Osteoblast (primary cell): ENCODE results near the gene PHACTR2. TPM values are rescaled to one million over a fixed set of nuclear protein-coding genes. Genes with fewer than 3 reads are reported as not detected.

Source experiments
- DNase-seq: peaks from one replicate; pipeline ENCODE4 v3.0.0; 2011; ENCODE audit warnings: low spot score, mixed read lengths; ENCODE audit not compliant: insufficient read length; ENCODE audit errors: missing footprints
- H2AFZ ChIP-seq: 2 replicates; pipeline ENCODE4 v1.6.0; 2011; ENCODE audit warnings: mild to moderate bottlenecking, low read length
- H3K27ac ChIP-seq: 2 replicates; pipeline ENCODE4 v1.5.1; 2011; ENCODE audit warnings: mild to moderate bottlenecking, low read depth, low read length, moderate library complexity
- H3K27me3 ChIP-seq: 2 replicates; pipeline ENCODE4 v1.6.0; 2012; ENCODE audit warnings: mild to moderate bottlenecking, control low read depth, inconsistent platforms, low read length, moderate library complexity; ENCODE audit not compliant: insufficient read depth
- H3K36me3 ChIP-seq: 2 replicates; pipeline ENCODE4 v1.5.1; 2011; ENCODE audit warnings: mild to moderate bottlenecking, low read length, control low read depth, moderate library complexity; ENCODE audit not compliant: insufficient read depth
- H3K4me1 ChIP-seq: 2 replicates; pipeline ENCODE4 v1.5.1; 2011; ENCODE audit warnings: mild to moderate bottlenecking, low read length, control low read depth, moderate library complexity; ENCODE audit not compliant: insufficient read depth
- H3K4me2 ChIP-seq: 2 replicates; pipeline ENCODE4 v1.6.0; 2011; ENCODE audit warnings: mild to moderate bottlenecking, low read length; ENCODE audit not compliant: insufficient read depth
- H3K4me3 ChIP-seq: fragments of 200-600 bp; sonication (generic); 3 replicates; pipeline ENCODE4 v1.5.1; 2012; ENCODE audit warnings: mild to moderate bottlenecking, low read length, inconsistent platforms; ENCODE audit not compliant: insufficient read depth
- H3K79me2 ChIP-seq: 2 replicates; pipeline ENCODE4 v1.6.0; 2012; ENCODE audit warnings: mild to moderate bottlenecking, low read length, control low read depth, inconsistent platforms; ENCODE audit not compliant: insufficient read depth
- H3K9me3 ChIP-seq: 2 replicates; pipeline ENCODE4 v1.5.1; 2011; ENCODE audit warnings: low read depth, low read length, control low read depth
- H4K20me1 ChIP-seq: 2 replicates; pipeline ENCODE4 v1.6.0; 2012; ENCODE audit warnings: mild to moderate bottlenecking, low read length, control low read depth; ENCODE audit not compliant: insufficient read depth
- CTCF ChIP-seq: IDR thresholded peaks from 2 replicates; pipeline ENCODE4 v1.5.1; 2011; ENCODE audit warnings: mild to moderate bottlenecking, low read depth, low read length, moderate library complexity; ENCODE audit errors: extremely low read depth
- total RNA-seq: library from RNA; depleted of rRNA; stranded (reverse); fragments of >200 nt; gene quantifications from 2 replicates; pipeline ENCODE4 v1.2.3, GENCODE V29; 2012

Gene PHACTR2
- total RNA-seq, 1 donor: 71.7 TPM

GRCh38 chr6:143802833-143803565 is 125.2 kb downstream of the PHACTR2 start:
- H3K9me3 ChIP-seq: peaks cover 1% of the 10 kb centered on the region
- peaks cover 46% of the 10 kb centered on the region for H3K4me1 ChIP-seq
- H3K4me2 ChIP-seq: no peak overlapping the region
- no peak overlapping the region for H3K4me3 ChIP-seq
- peak overlapping the region; percentile 60 for H3K27ac ChIP-seq
- H4K20me1 ChIP-seq: no peaks in the 10 kb centered on the region
- H2AFZ ChIP-seq: no peak overlapping the region
- DNase-seq: peak; percentile 63
- no peak for TF ChIP-seq CTCF
- peaks cover 3% of the 10 kb centered on the region for H3K79me2 ChIP-seq
- H3K36me3 ChIP-seq: peaks cover 3% of the 10 kb centered on the region
- H3K27me3 ChIP-seq: no peaks in the 10 kb centered on the region

GRCh38 chr6:143803769-143804568 is 126.2 kb downstream of the PHACTR2 start:
- H3K4me2 ChIP-seq: no peak overlapping the region
- H2AFZ ChIP-seq: no peak overlapping the region
- no peaks in the 10 kb centered on the region for H3K79me2 ChIP-seq
- no peak for TF ChIP-seq CTCF
- peaks cover 1% of the 10 kb centered on the region for H3K9me3 ChIP-seq
- H3K27me3 ChIP-seq: no peaks in the 10 kb centered on the region
- no peak overlapping the region for H3K4me3 ChIP-seq
- DNase-seq: no peak
- peak overlapping the region; percentile 89 for H3K27ac ChIP-seq
- H3K4me1 ChIP-seq: peaks cover 46% of the 10 kb centered on the region
- H3K36me3 ChIP-seq: peaks cover 3% of the 10 kb centered on the region
- no peaks in the 10 kb centered on the region for H4K20me1 ChIP-seq

DNA sequence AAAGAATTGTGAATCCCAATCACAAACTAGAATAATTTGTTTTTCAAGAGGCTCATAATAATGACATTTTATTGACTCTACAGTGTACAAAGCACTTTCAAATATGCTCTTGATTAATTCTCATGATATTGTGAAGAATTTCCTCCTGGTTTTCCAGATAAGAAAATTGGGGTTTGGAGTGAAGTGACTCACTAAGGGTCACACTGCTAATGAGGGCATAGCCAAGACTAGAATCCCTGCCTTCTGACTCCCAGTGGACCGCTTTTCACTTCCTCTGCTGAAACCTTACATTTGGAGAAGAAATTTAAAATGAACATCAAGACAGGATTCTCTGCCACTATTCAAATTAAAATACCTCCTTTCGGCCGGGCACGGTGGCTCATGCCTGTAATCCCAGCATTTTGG is 127.1 kb downstream of the PHACTR2 start:
- Histone ChIP-seq H4K20me1 (no peaks in the 10 kb centered on the region), H3K36me3 (peaks cover 3% of the 10 kb centered on the region), H2AFZ (no peak overlapping the region), H3K4me1 (peaks cover 46% of the 10 kb centered on the region), H3K4me2 (no peak overlapping the region), H3K79me2 (no peaks in the 10 kb centered on the region), H3K9me3 (peaks cover 1% of the 10 kb centered on the region), H3K27ac (peak overlapping the region; percentile 89), H3K4me3 (no peak overlapping the region), H3K27me3 (no peaks in the 10 kb centered on the region)
- no peak for TF ChIP-seq CTCF
- no peak for DNase-seq
